Liver (tissue), 9 donors: ENCODE measurements around the gene OGFOD3. TPM values are rescaled to one million over a fixed set of nuclear protein-coding genes. Genes with fewer than 3 reads are reported as not detected.
A peak's percentile ranks its signal among the peaks of the same experiment; 100 is the strongest.

Source experiments
- DNase-seq: peaks from one replicate; pipeline ENCODE4 v3.0.0-alpha.2; 2017; ENCODE audit warnings: low spot score
- H3K27ac ChIP-seq, 2 donors: one replicate each; pipeline ENCODE4 v1.7.0; 2013; ENCODE audit warnings: inconsistent platforms in 2 of 2, low read length in 2 of 2, control low read depth in 1 of 2, low read depth in 1 of 2, mild to moderate bottlenecking in 1 of 2
- H3K27me3 ChIP-seq, 4 donors: one replicate each; pipeline versions ENCODE4 v1.6.1 to v1.7.0; 2013; ENCODE audit warnings: low read length in 3 of 4, inconsistent platforms in 1 of 4, mild to moderate bottlenecking in 1 of 4, moderate library complexity in 1 of 4; ENCODE audit not compliant: control insufficient read depth in 4 of 4, insufficient read depth in 4 of 4
- H3K36me3 ChIP-seq, 4 donors: one replicate each; pipeline versions ENCODE4 v1.6.1 to v1.7.0; 2013; ENCODE audit warnings: low read length in 3 of 4, mild to moderate bottlenecking in 3 of 4, low read depth in 1 of 4, moderate library complexity in 1 of 4; ENCODE audit not compliant: control insufficient read depth in 4 of 4, insufficient read depth in 3 of 4
- H3K4me1 ChIP-seq, 4 donors: one replicate each; pipeline versions ENCODE4 v1.6.1 to v1.7.0; 2013; ENCODE audit warnings: low read length in 3 of 4, mild to moderate bottlenecking in 3 of 4, moderate library complexity in 1 of 4; ENCODE audit not compliant: control insufficient read depth in 4 of 4, insufficient read depth in 4 of 4
- H3K4me3 ChIP-seq, 3 donors: one replicate each; pipeline versions ENCODE4 v1.6.1 to v1.7.0; 2013; ENCODE audit warnings: low read length in 3 of 3, control low read depth in 1 of 3, low read depth in 1 of 3, mild to moderate bottlenecking in 1 of 3
- H3K9ac ChIP-seq, 2 donors: one replicate each; pipeline ENCODE4 v1.7.0; 2013; ENCODE audit warnings: low read length in 2 of 2, mild to moderate bottlenecking in 2 of 2, moderate library complexity in 2 of 2, control low read depth in 1 of 2, low read depth in 1 of 2
- H3K9me3 ChIP-seq, 4 donors: one replicate each; pipeline versions ENCODE4 v1.6.1 to v1.7.0; 2013; ENCODE audit warnings: low read length in 3 of 4; ENCODE audit not compliant: control insufficient read depth in 4 of 4
- EGR1 ChIP-seq, 2 donors: IDR thresholded peaks; 2 replicates each; pipeline ENCODE4 v1.6.1; 2016 to 2018; ENCODE audit warnings: antibody characterized with exemption in 2 of 2, low read depth in 2 of 2
- FOXA1 ChIP-seq: IDR thresholded peaks from 2 replicates; pipeline ENCODE4 v1.6.1; 2016; ENCODE audit warnings: antibody characterized with exemption
- FOXA2 ChIP-seq: IDR thresholded peaks from 2 replicates; pipeline ENCODE4 v1.6.1; 2016; ENCODE audit warnings: antibody characterized with exemption
- GABPA ChIP-seq, 2 donors: IDR thresholded peaks in 1 of 2; conservative IDR thresholded peaks in 1 of 2; 2 replicates each; pipeline ENCODE4 v1.6.1; 2016; ENCODE audit warnings: antibody characterized with exemption in 2 of 2, mild to moderate bottlenecking in 1 of 2, moderate library complexity in 1 of 2
- HNF4A ChIP-seq, 2 donors: conservative IDR thresholded peaks; 2 replicates each; pipeline ENCODE4 v1.6.1; 2016; ENCODE audit warnings: antibody characterized with exemption in 2 of 2, mild to moderate bottlenecking in 2 of 2
- JUND ChIP-seq, 2 donors: IDR thresholded peaks; 2 replicates each; pipeline ENCODE4 v1.6.1; 2016; ENCODE audit warnings: antibody characterized with exemption in 2 of 2
- NR2F2 ChIP-seq: IDR thresholded peaks from 2 replicates; pipeline ENCODE4 v1.6.1; 2016; ENCODE audit warnings: antibody characterized with exemption
- RAD21 ChIP-seq, 2 donors: IDR thresholded peaks; 2 replicates each; pipeline ENCODE4 v1.6.1; 2016; ENCODE audit warnings: antibody characterized with exemption in 2 of 2, mild to moderate bottlenecking in 2 of 2
- RXRA ChIP-seq, 2 donors: IDR thresholded peaks; 2 replicates each; pipeline ENCODE4 v1.6.1; 2017 to 2018; ENCODE audit warnings: antibody characterized with exemption in 2 of 2, mild to moderate bottlenecking in 1 of 2
- SP1 ChIP-seq: IDR thresholded peaks from 2 replicates; pipeline ENCODE4 v1.6.1; 2018; ENCODE audit warnings: antibody characterized with exemption, mild to moderate bottlenecking
- TAF1 ChIP-seq: conservative IDR thresholded peaks from 2 replicates; pipeline ENCODE4 v1.6.1; 2016; ENCODE audit warnings: antibody characterized with exemption, mild to moderate bottlenecking
- YY1 ChIP-seq: IDR thresholded peaks from 2 replicates; pipeline ENCODE4 v1.6.1; 2016; ENCODE audit warnings: antibody characterized with exemption, mild to moderate bottlenecking
- WGBS: extraction: QIAGEN DNeasy Blood & Tissue Kit; methylation state at CpG from one replicate; pipeline ENCODE4 v1.1.7; 2013; 5-methylcytosine and 5-hydroxymethylcytosine counted together
- polyA plus RNA-seq, 2 donors: library from polyadenylated mRNA; stranded (reverse) in 1 of 2; unstranded in 1 of 2; fragments of 200-250 nt in 1 of 2; fragments of >200 nt in 1 of 2; fragmentation: Nextera tagmentation in 1 of 2; extraction: Ambion mirVana in 1 of 2; gene quantifications; one replicate each; pipeline versions ENCODE4 v1.2.1 to v1.2.3, GENCODE V29; 2013 to 2015
- total RNA-seq, 2 donors: library from RNA; depleted of rRNA; stranded (reverse); fragments of >200 nt; gene quantifications; one replicate each; pipeline ENCODE4 v1.2.3, GENCODE V29; 2014
- TF ChIP-seq, protein P1 (sequence below): fragments of 150-350 bp; IDR thresholded peaks from 2 replicates; pipeline ENCODE4 v1.5.1; 2017; ENCODE audit warnings: improper control_type of control experiment, low read depth, low read length; ENCODE audit not compliant: missing input control
- TF ChIP-seq, protein P2 (sequence below): IDR thresholded peaks from 2 replicates; pipeline ENCODE4 v1.6.1; 2016; ENCODE audit warnings: antibody characterized with exemption, mild to moderate bottlenecking
- TF ChIP-seq, protein P3 (sequence below): IDR thresholded peaks from 2 replicates; pipeline ENCODE4 v1.6.1; 2016; ENCODE audit warnings: antibody characterized with exemption
- donor health status: healthy.
- donor health status: healthy.
- donor health status: healthy.
- donor health status: healthy.
- donor health status: healthy.

Gene OGFOD3
- total and polyA plus RNA-seq, 4 donors = 15.0 to 23.2 (median 18.5) TPM

DNA sequence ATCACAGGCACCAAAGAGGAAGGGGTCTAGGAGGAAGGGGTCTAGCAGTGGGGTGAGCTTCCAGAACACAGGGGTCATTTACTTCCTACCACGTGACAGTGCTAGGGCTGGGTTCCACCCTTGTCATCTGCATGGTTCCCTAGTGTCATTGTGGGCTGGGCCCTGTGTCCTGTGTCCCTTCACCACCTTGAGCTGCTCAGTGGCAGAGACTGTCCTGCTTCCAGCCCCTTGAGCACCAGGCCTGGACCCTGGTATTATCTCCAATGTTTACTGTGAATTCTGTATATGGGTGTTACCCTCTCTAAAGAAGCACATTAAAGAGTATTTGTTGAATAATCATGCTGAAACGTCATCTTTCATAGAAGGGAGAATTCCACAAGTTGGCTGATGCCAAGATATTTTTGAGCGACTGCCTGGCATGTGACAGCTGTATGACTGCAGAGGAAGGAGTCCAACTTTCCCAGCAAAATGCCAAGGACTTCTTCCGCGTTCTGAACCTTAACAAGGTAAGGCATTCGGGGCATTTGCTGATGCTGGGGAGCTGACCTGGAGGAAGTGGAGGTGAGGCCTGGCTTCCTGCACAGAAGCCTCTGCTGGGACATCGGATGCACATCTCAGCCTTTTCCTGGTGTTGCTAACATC lies 45.7 kb upstream of the OGFOD3 start:
- Histone ChIP-seq H3K4me3 (no peak overlapping the region), H3K27ac (no peak overlapping the region), H3K27me3 (no peaks in the 10 kb centered on the region), H3K36me3 (peaks cover 6 to 52% (median 28%) of the 10 kb centered on the region in 4 donors), H3K4me1 (peaks cover 0 to 11% (median 4%) of the 10 kb centered on the region in 4 donors), H3K9ac (no peak overlapping the region), H3K9me3 (no peaks in the 10 kb centered on the region)
- peak; percentile 69 for TF ChIP-seq NR2F2
- TF ChIP-seq TAF1 = no peak
- TF ChIP-seq FOXA1 = no peak
- TF ChIP-seq SP1 = no peak
- no peak for DNase-seq
- 71% methylated on average over 7 of the region's 7 CpGs for WGBS

DNA sequence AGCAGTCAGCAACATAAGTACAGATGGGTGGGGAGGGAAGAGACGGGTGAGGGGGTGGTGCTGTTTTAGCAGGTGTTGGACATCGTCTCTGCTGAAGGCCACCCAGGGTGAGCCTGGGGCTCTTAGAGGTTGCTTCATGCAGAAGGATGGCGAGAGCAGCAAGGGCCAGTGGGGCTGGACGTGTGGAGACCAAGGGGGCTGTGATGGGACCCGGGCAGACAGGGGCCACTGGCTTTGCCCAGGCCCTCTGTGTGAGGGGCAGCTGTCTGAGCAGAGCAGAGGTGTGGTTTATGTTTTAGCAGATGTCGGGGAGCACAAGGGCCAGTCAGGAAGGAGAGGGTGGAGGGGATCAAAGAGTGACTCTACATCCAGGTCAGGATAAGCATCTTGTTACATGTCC lies 45.0 kb upstream of the OGFOD3 start:
- no peak overlapping the region for H3K4me3 ChIP-seq
- no peaks in the 10 kb centered on the region for H3K9me3 ChIP-seq
- H3K27ac ChIP-seq = no peak overlapping the region
- H3K4me1 ChIP-seq = peaks cover 0 to 13% (median 7%) of the 10 kb centered on the region in 4 donors
- TF ChIP-seq RAD21 (IDR thresholded peaks at IDR 0.05) = no peak
- TF ChIP-seq JUND (IDR thresholded peaks at IDR 0.05) = no peak
- TF ChIP-seq SP1 = no peak
- TF ChIP-seq, protein P1, sequence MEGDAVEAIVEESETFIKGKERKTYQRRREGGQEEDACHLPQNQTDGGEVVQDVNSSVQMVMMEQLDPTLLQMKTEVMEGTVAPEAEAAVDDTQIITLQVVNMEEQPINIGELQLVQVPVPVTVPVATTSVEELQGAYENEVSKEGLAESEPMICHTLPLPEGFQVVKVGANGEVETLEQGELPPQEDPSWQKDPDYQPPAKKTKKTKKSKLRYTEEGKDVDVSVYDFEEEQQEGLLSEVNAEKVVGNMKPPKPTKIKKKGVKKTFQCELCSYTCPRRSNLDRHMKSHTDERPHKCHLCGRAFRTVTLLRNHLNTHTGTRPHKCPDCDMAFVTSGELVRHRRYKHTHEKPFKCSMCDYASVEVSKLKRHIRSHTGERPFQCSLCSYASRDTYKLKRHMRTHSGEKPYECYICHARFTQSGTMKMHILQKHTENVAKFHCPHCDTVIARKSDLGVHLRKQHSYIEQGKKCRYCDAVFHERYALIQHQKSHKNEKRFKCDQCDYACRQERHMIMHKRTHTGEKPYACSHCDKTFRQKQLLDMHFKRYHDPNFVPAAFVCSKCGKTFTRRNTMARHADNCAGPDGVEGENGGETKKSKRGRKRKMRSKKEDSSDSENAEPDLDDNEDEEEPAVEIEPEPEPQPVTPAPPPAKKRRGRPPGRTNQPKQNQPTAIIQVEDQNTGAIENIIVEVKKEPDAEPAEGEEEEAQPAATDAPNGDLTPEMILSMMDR = no peak
- TF ChIP-seq TAF1 = no peak
- no peak for TF ChIP-seq FOXA1
- TF ChIP-seq HNF4A (conservative IDR thresholded peaks at IDR 0.05) = no peak
- TF ChIP-seq, protein P2, sequence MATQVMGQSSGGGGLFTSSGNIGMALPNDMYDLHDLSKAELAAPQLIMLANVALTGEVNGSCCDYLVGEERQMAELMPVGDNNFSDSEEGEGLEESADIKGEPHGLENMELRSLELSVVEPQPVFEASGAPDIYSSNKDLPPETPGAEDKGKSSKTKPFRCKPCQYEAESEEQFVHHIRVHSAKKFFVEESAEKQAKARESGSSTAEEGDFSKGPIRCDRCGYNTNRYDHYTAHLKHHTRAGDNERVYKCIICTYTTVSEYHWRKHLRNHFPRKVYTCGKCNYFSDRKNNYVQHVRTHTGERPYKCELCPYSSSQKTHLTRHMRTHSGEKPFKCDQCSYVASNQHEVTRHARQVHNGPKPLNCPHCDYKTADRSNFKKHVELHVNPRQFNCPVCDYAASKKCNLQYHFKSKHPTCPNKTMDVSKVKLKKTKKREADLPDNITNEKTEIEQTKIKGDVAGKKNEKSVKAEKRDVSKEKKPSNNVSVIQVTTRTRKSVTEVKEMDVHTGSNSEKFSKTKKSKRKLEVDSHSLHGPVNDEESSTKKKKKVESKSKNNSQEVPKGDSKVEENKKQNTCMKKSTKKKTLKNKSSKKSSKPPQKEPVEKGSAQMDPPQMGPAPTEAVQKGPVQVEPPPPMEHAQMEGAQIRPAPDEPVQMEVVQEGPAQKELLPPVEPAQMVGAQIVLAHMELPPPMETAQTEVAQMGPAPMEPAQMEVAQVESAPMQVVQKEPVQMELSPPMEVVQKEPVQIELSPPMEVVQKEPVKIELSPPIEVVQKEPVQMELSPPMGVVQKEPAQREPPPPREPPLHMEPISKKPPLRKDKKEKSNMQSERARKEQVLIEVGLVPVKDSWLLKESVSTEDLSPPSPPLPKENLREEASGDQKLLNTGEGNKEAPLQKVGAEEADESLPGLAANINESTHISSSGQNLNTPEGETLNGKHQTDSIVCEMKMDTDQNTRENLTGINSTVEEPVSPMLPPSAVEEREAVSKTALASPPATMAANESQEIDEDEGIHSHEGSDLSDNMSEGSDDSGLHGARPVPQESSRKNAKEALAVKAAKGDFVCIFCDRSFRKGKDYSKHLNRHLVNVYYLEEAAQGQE = no peak
- no peak for TF ChIP-seq GABPA (IDR thresholded peaks at IDR 0.05 in 1 of 2, conservative IDR thresholded peaks at IDR 0.05 in 1 of 2)
- TF ChIP-seq, protein P3, sequence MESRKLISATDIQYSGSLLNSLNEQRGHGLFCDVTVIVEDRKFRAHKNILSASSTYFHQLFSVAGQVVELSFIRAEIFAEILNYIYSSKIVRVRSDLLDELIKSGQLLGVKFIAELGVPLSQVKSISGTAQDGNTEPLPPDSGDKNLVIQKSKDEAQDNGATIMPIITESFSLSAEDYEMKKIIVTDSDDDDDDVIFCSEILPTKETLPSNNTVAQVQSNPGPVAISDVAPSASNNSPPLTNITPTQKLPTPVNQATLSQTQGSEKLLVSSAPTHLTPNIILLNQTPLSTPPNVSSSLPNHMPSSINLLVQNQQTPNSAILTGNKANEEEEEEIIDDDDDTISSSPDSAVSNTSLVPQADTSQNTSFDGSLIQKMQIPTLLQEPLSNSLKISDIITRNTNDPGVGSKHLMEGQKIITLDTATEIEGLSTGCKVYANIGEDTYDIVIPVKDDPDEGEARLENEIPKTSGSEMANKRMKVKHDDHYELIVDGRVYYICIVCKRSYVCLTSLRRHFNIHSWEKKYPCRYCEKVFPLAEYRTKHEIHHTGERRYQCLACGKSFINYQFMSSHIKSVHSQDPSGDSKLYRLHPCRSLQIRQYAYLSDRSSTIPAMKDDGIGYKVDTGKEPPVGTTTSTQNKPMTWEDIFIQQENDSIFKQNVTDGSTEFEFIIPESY = no peak
- no peak for TF ChIP-seq RXRA (IDR thresholded peaks at IDR 0.05)
- TF ChIP-seq FOXA2 = no peak
- TF ChIP-seq YY1 = no peak
- TF ChIP-seq EGR1 (IDR thresholded peaks at IDR 0.05; ENCODE audit: low read depth in 2 of 2) = no peak
- WGBS = 92% methylated on average over 6 of the region's 6 CpGs
- H3K36me3 ChIP-seq = peaks cover 4 to 45% (median 21%) of the 10 kb centered on the region in 4 donors
- H3K9ac ChIP-seq = no peak overlapping the region
- DNase-seq = no peak
- H3K27me3 ChIP-seq = no peaks in the 10 kb centered on the region
